Measurements from ENCODE around the gene ZDHHC17. TPM values are rescaled to one million over a fixed set of nuclear protein-coding genes. Genes with fewer than 3 reads are reported as not detected.

ZDHHC17 gene
- polyA plus RNA-seq, 1 donor (not counting 4 experiments of a cell fraction or from before 2014, with no cell fraction given), result 28.2 TPM

- Histone ChIP-seq H3K4me1 (ENCODE audit: control insufficient read depth, extremely low read depth, insufficient read depth, low read length) (no peaks in the 10 kb centered on the region), H3K79me2 (ENCODE audit: control insufficient read depth, insufficient read depth, low read length) (no peaks in the 10 kb centered on the region), H4K20me1 (ENCODE audit: control insufficient read depth, extremely low read depth, insufficient read depth, low read length) (no peaks in the 10 kb centered on the region), H3K9ac (ENCODE audit: control insufficient read depth, extremely low read depth, insufficient read depth, low read length) (no peak overlapping the region), H3K9me1 (ENCODE audit: control insufficient read depth, extremely low read depth, insufficient read depth, low read length) (no peaks in the 10 kb centered on the region), H3K27ac (ENCODE audit: control insufficient read depth, insufficient read depth, low read length) (no peak overlapping the region), H2AFZ (ENCODE audit: control insufficient read depth, low read length) (no peak overlapping the region), H3K36me3 (ENCODE audit: control insufficient read depth in 2 of 2, extremely low read depth in 1 of 2, insufficient read depth in 2 of 2, low read length in 2 of 2) (no peaks in the 10 kb centered on the region), H3K4me2 (ENCODE audit: control insufficient read depth, extremely low read depth, insufficient read depth, low read depth, low read length) (no peak overlapping the region), H3K9me3 (ENCODE audit: control insufficient read depth, low read depth, low read length) (no peaks in the 10 kb centered on the region), H3K4me3 (ENCODE audit: control insufficient read depth in 2 of 3, extremely low read depth in 1 of 3, insufficient read depth in 2 of 3, low read depth in 1 of 3, low read length in 3 of 3) (no peak overlapping the region), H3K27me3 (ENCODE audit: control insufficient read depth, extremely low read depth, insufficient read depth, low read length) (no peaks in the 10 kb centered on the region)
- FAIRE-seq (no peak), DNase-seq (ENCODE audit: low read depth, low spot score) (no peak)
- no peak for TF ChIP-seq EZH2 (IDR thresholded peaks at IDR 0.05; ENCODE audit: low read length)
- no peak for TF ChIP-seq CTCF (optimal IDR thresholded peaks at IDR 0.05 in 1 of 3, IDR thresholded peaks at IDR 0.05 in 1 of 3, conservative IDR thresholded peaks at IDR 0.05 in 1 of 3; ENCODE audit: extremely low read depth in 1 of 3, insufficient read depth in 2 of 3, low read length in 3 of 3)
- dilution Hi-C loops (cut with MboI; ENCODE audit: extremely low pct_ligation_motif_present, low sequenced_read_pairs), result no loop called here
These were observed 24.9 kb upstream of the ZDHHC17 start for GRCh38 chr12:76738824-76739579.

GRCh38 chr12:76739896-76740295 lies 24.0 kb upstream of the ZDHHC17 start:
- dilution Hi-C loops (cut with MboI; ENCODE audit: extremely low pct_ligation_motif_present, low sequenced_read_pairs), result no loop called here
- no peaks in the 10 kb centered on the region for H3K36me3 ChIP-seq (ENCODE audit: control insufficient read depth in 2 of 2, extremely low read depth in 1 of 2, insufficient read depth in 2 of 2, low read length in 2 of 2)
- H2AFZ ChIP-seq (ENCODE audit: control insufficient read depth, low read length), result no peak overlapping the region
- H3K9me1 ChIP-seq (ENCODE audit: control insufficient read depth, extremely low read depth, insufficient read depth, low read length), result no peaks in the 10 kb centered on the region
- no peaks in the 10 kb centered on the region for H3K79me2 ChIP-seq (ENCODE audit: control insufficient read depth, insufficient read depth, low read length)
- H3K4me3 ChIP-seq (ENCODE audit: control insufficient read depth in 2 of 3, extremely low read depth in 1 of 3, insufficient read depth in 2 of 3, low read depth in 1 of 3, low read length in 3 of 3), result no peak overlapping the region
- H3K9me3 ChIP-seq (ENCODE audit: control insufficient read depth, low read depth, low read length), result no peaks in the 10 kb centered on the region
- no peak for TF ChIP-seq EZH2 (IDR thresholded peaks at IDR 0.05; ENCODE audit: low read length)
- no peak for TF ChIP-seq CTCF (optimal IDR thresholded peaks at IDR 0.05 in 1 of 3, IDR thresholded peaks at IDR 0.05 in 1 of 3, conservative IDR thresholded peaks at IDR 0.05 in 1 of 3; ENCODE audit: extremely low read depth in 1 of 3, insufficient read depth in 2 of 3, low read length in 3 of 3)
- H3K4me2 ChIP-seq (ENCODE audit: control insufficient read depth, extremely low read depth, insufficient read depth, low read depth, low read length), result no peak overlapping the region
- no peaks in the 10 kb centered on the region for H3K4me1 ChIP-seq (ENCODE audit: control insufficient read depth, extremely low read depth, insufficient read depth, low read length)
- DNase-seq (ENCODE audit: low read depth, low spot score) (no peak), FAIRE-seq (no peak)
- no peak overlapping the region for H3K27ac ChIP-seq (ENCODE audit: control insufficient read depth, insufficient read depth, low read length)
- no peaks in the 10 kb centered on the region for H3K27me3 ChIP-seq (ENCODE audit: control insufficient read depth, extremely low read depth, insufficient read depth, low read length)
- H3K9ac ChIP-seq (ENCODE audit: control insufficient read depth, extremely low read depth, insufficient read depth, low read length), result no peak overlapping the region
- no peaks in the 10 kb centered on the region for H4K20me1 ChIP-seq (ENCODE audit: control insufficient read depth, extremely low read depth, insufficient read depth, low read length)
